RPMI8226 (cell line): ENCODE data around the gene SRSF8.
"Not testable (repeated sequence)": the region's sequence is repeated elsewhere in the genome, so short reads cannot be mapped to it uniquely, and the experiment has no call there.

Source experiments
- DNase-seq: peaks from one replicate; pipeline ENCODE4 v3.0.0-alpha.2; 2015

Gene SRSF8

DNA sequence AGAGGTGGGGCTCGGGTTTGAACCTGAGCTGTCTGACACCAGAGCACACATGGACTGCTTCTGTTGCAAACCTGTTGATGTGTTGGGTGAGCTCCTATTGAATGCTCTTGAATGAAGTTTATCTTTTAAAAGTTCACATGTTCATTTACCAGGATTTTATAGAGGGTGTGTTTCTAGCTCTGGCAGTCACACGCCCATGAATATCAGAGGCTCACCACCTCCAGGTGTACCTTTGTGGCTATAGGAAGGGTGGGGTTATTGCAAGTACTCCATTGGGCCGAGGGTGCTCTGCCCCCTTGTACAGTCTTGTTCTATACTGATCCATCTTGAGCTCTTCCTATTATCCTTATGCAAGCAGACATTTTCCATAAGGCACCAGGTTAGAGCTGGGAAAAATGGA, 32.1 kb downstream of the SRSF8 start:
- DNase-seq: no peak

DNA sequence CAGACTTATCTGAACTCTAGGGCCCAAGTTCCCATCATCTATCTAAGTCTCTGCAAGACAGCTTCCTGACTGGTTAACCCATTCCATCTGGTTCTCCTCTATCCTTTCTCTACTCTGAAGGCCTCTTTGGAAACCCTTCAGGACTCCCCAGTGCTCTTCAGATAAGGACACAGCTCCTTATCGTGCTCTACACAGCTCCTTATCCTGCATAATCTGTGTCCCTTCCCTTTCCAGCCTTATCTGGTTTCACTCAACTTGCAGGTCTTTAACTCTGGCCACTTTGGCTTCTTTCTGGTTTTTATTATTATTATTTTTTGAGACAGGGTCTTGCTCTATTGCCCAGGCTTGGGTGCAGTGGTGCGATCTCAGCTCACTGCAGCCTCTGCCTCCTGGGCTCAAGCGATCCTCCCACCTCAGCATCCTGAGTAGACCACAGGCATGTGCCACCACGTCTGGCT, 33.5 kb downstream of the SRSF8 start:
- DNase-seq: no peak

DNA sequence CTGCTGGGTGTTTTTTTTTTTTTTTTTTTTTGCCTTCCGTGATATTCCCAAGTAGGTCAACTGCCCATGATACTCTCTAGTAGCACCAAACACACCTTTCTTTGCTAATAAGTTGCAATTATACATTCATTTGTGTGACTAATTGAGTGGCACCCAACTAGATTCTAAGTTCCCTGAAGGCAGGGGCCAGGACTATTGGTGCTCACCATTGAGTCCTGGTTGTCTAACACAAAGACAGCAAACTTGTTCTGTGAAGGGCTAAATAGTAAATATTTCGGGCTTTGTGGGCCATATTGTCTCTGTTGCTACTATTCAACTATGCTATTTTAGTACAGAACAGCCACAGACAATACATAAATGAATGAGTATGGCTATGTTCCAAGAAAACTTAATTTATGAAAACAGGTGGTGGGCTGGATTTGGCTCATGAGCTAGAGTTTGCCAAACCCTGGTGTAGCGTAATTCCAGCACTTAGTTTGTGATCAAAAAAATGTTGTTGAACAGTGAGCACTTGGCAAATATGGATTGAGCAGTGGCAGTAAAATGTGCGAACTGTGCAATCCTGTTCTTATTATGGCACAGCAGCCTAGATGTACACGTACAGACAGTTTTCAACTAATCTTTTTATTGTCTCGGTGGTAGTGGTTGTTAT, 34.3 kb downstream of the SRSF8 start:
- no peak for DNase-seq

DNA sequence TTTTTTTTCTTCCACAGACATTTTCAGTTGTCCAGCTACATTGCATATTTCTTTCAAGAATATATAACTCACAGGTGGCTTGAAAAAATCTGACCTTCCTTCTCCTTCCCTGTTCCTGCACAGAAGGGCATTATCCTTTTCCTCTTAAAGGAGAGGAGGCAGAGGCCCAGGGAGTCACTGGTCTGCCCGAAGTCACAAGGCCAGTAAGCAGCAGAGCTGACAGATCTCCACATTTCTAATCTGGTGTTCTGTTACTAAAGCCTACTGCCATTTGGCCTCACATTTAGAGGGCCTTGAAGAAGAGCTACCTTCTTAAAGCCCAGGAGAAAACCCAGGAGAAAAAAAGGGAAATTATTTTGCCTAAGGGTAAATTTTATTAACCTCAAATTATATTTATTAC, 35.2 kb downstream of the SRSF8 start:
- no peak for DNase-seq

- no peak for DNase-seq
These were observed 36.0 kb downstream of the SRSF8 start for GRCh38 chr11:95102733-95103132.

GRCh38 chr11:95103701-95104100, 37.0 kb downstream of the SRSF8 start:
- DNase-seq: no peak

GRCh38 chr11:95104121-95104830, 37.6 kb downstream of the SRSF8 start:
- no peak for DNase-seq

DNA sequence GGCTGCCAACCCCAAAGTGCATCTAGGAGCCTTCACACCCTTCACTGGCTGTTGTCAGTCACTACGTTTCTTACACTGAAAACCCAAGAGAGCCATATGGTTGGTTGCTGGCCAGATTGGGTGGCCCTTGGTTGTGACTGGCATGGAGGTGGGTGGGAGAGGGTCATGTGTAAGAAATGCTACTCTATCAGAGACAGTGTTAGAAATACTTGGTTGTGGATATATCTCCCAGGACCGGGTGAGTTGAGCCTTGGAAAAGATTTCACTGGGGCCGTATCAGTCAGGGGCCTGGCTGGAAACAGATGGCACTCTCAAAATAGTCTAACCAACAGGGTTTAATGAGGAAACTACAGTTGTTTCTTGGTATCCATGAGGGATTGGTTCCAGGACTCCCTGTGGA, 38.1 kb downstream of the SRSF8 start:
- DNase-seq: no peak

GRCh38 chr11:95108159-95108611, 41.5 kb downstream of the SRSF8 start:
- no peak for DNase-seq

DNA sequence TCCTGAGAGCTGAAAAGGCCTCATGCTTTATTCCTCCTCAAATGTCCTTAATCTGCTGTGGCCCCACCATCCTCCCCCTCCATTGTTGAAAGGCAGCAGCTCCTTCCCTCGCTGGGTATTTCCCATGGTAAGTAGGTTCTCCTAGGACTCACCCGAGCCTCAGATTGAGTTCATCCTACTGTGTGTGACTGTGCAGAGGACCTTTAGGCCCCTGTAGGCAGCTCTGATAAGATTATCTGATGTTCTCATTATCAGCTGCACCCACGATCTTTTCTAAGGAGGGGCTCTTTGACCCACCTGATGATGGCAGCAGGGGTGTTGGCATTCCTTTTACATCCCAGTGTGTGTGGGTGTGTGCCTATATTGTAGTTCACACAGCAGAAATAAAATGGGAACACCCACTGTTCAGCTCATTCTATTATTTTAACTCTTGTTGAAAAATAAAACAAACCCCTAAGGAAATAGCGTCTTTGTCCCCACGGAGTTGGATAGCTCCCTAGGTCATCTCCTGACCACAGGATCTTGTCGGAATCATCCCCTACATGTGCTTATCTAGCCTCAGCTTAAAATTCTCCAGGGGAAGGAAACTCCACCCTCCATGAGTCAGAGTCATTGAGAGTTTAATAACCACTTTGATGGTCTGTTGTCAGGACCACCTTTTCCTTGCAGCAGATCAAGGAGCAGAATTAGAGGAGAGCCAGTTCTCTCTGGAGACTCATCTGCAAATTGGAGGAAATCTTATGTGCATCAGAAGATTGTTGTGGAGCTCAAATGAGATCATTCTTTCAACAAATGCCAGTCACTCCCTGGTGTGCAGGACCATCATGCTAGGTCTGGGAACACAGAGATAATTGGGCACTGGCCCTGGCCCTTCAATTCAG, 42.2 kb downstream of the SRSF8 start:
- DNase-seq: no peak

DNA sequence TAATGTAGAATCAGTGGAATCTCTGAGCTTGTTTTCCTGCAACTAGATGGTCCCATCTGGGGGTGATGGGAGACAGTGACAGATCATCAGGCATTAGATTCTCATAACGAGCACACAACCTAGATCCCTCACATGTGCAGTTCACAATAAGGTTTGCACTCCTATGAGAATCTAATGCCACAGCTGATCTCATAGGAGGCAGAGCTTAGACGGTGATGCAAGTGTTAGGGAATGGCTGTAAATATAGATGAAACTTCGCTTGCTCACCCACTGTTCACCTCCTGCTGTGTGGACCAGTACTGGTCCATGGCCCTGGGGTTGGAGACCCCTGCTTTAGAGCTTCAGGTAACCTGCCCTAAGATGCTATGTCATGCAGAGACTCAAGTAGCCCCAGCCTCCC, 44.8 kb downstream of the SRSF8 start:
- DNase-seq: not testable (repeated sequence)

- no peak for DNase-seq
These were observed 45.3 kb downstream of the SRSF8 start for GRCh38 chr11:95111923-95112540.

DNA sequence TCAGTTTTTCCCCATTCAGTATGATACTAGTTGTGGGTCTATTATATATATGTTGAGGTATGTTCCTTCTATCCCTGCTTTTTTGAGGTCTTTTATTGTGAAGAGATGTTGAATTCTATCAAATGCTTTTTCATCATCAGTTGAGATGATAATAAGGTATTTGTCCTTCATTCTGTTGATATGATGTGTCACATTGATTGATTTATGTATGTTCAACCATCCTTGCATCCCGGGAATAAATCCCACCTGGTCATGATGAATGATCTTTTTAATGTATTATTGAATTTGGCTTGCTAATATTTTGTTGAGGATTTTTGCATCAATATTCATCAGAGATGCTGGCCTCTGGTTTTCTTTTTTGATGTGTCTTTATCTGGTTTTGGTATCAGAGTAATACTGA, 48.9 kb downstream of the SRSF8 start:
- DNase-seq: no peak

- no peak for DNase-seq
These were observed 52.8 kb downstream of the SRSF8 start for GRCh38 chr11:95119361-95120060.
